Measurements from ENCODE around the gene GPR132.
"Not testable (repeated sequence)": the region's sequence is repeated elsewhere in the genome, so short reads cannot be mapped to it uniquely, and the experiment has no call there.

The GPR132 gene, protein sequence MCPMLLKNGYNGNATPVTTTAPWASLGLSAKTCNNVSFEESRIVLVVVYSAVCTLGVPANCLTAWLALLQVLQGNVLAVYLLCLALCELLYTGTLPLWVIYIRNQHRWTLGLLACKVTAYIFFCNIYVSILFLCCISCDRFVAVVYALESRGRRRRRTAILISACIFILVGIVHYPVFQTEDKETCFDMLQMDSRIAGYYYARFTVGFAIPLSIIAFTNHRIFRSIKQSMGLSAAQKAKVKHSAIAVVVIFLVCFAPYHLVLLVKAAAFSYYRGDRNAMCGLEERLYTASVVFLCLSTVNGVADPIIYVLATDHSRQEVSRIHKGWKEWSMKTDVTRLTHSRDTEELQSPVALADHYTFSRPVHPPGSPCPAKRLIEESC

DNA sequence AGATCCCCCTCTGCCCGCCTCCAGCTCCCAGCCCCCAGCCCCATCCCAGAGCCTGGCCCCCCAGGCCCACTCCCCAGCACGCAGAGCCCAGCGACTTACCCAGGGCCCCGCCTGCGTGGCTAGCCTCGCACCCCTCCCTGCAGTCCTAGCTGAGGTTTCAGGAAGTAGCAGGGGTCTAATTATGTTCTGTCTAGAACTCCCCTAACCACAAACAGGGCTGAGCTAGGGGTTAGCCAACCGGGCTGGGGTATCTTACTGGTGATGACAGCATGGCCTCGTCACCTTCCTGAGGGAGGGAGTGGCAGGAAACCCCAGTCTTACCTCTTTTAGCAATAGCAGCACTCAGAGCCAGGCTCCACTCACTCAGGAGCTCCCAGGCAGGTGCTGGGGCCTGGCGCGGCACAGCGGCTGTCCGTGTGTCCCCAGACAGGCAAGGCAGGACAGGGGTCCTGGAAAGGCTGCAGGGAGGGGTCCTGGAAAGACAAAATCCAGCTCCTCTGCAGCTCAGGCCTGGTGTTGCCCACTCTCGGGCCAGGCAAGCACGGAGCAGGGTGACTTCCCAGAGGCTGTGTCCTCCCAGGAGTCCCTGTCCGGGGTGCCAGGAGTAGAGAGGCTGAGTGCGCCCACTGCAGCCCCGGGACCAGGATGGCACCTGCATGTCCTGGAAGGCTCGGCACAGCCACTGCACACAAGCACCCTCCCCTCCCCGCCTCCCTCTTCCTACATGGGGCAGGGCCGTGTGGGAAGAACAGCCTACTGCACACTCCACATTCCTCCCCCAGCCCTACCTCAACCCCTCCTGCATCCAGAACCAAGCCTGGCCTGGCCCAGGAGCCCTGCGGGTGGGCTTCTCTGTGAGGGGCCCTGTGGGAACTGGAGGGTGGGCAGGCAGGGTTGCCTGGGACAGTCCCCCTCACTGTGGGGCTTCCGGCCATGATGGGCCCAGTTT is at the start of gene GPR132:
Gene GPR132 (minus strand): TSS at position 151 of the 949 bp plus-strand sequence. CDS start 10,010 bp downstream, outside the sequence.
- DNase-seq, result peak; percentile 13

DNA sequence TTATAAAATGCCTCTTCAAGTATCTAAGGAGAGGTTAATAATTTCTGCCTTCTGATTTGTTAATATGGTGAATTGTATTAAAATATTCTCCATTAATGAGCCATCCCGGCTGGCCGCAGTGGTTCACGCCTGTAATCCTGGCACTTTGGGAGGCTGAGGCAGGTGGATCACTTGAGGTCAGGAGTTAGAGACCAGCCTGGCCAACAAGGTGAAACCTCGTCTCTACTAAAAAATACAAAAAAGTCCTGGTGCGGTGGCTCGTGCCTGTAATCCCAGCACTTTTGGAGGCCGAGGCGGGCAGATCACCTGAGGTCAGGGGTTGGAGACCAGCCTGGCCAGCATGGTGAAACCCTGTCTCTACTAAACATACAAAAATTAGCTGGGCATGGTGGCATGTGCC is 44.0 kb upstream of the GPR132 start:
- not testable (repeated sequence) for DNase-seq

DNA sequence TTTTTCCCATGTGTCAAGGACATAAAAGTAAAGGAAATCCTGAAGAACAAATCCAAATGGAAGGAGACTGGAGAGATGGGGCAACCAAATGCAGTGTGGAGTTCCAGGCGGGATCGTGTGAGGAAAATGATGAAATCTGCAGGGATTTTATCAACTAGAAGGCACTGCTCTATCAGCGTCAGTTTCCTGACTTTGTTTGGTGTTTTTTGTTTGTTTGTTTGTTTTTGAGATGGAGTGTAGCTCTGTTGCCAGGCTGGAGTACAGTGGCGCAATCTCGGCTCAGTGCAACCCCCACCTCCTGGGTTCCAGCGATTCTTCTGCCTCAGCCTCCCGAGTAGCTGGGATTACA is 43.3 kb upstream of the GPR132 start:
- no peak for DNase-seq

DNA sequence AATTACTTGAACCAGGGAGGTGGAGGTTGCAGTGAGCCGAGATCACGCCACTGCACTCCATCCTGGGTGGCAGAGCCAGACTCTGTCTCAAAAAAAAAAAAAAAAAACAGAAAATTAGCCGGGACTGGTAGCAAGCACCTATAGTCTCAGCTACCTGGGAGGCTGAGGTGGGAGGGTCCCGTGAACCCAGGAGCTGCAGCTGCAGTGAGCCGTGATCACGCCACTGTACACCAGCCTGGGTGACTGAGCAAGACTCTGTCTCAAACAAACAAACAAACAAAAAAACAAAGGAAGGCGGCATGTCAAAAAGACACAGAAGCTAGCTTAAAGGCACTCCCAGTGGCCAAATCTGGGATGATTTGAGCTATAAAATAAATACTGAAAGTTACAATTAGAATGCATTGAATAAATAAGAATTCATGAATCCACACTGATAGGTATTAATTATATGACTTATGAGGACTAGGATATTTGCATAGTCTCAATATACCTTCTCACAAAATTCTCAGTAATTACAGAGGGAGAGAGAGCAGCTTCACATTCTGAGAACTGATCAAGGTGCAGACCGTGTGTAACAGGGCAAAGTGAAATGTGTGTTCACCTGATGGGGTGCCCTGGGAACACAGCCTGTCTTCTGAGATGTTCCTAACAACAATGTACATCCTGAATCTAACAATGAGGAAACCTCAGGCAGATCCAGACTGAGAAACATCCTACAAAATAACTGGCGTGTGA is 42.7 kb upstream of the GPR132 start:
- DNase-seq, result no peak

DNA sequence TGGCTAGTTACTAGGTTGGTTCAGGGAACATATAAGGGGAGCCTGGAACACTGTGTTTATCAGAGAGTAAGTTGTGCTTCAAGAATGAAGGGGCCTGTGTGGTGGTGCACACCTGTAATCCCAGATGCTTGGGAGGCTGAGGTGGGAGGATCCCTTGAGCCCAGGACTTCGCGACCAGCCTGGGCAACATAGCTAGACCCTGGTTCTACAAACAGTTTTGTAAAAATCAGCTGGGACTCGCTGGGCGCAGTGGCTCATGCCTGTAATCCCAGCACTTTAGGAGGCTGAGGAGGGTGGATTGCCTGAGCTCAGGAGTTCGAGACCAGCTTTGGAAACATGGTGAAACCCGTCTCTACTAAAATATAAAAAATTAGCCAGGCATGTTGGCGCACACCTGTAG is 42.1 kb upstream of the GPR132 start:
- DNase-seq, result no peak

DNA sequence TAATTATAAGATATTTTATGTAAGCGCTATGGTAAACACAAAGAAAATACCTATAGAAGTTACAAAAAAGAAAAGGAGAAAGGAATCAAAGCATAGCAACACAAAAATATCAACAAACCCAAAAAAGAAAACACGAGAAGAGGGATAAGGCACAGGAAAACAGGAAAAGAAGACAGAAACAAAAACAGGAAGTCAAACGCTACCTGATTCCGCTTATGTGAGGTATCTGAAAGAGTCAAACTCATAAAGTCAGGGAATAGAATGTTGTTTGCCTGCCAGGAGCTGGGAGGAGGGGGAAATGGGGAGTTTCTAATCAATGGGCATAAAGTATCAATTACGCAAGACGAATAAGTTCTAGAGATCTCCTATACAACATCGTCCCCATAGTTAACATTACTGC is 39.9 kb upstream of the GPR132 start:
- no peak for DNase-seq

DNA sequence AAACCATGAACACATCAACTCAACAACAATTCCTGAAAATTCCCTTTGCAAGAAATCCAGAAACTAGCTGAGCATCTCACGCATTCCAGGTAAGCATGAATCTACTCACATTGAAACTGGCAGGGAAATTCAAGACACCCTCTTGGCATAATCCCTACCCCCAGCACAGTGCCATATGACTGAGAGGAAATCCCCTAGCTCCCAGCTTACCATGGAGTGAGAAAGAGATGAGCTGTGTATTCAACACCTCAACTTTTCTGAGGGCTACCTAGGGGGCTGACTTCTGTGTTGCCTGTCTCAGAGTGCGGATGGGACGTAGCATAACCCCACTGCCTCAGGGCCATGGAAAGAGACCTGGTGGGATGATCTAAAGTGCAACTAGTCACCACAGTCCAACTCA is 37.7 kb upstream of the GPR132 start:
- DNase-seq, result no peak

DNA sequence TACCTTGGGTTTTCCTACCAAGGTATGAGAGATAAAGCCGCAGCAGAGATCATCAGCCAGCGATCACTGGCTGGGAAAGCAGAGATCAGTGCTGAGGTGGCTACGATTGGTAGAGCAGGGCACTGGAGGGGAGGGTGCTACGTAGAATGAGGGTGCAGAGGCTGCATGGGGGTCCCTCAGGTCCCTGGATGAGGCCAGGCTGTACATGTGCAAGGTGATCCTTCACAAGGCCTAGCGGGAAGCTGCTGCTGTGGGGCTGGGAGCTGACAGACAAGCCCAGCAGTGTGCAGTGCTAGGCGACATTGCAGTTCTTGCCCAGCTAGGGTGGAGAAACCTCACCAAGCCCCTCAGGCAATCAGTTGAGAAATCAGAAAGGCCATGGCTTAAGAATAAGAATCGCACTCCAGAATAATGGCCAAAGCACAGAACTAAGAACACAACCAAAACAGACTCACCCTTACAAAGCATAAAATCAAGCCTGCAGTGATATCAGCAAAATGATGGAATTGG is 37.2 kb upstream of the GPR132 start:
- no peak for DNase-seq

DNA sequence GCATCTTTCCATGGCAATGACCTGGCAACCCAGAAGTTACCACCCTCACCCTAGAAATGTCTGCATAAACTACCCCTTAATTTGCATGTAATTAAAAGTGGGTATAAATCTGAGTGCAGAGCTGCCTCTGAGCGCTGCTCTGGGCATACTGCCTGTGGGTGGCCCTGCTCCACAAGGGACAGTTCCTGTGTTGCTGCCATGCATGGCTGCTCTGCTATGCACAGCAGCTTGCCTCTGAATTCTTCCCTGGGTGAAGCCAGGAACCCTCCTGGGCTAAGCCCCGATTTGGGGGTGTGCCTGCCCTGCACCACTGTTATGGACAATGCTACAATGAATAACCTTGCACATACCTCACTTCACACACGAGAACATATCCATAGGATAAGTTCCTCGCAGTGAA is 35.7 kb upstream of the GPR132 start:
- DNase-seq, result no peak

DNA sequence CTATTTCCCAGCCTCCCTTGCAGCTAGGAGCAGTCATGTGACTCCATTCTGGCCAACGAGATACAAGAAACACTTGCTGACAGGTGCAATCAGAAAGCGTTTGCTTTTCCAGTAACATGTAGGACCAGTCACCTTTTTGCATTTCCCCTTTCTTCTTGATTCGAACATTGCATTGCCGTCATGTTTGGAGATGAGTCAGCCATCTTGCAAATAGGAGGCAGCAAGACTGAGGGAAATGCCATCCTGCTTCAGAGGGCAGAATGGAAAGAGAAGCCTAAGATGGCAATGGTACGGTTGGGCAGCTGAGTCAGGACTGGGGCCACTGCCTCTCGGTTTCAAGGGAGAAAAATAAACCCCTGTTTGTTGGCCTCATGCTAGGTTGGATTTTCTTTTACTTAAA is 34.5 kb upstream of the GPR132 start:
- DNase-seq, result no peak

DNA sequence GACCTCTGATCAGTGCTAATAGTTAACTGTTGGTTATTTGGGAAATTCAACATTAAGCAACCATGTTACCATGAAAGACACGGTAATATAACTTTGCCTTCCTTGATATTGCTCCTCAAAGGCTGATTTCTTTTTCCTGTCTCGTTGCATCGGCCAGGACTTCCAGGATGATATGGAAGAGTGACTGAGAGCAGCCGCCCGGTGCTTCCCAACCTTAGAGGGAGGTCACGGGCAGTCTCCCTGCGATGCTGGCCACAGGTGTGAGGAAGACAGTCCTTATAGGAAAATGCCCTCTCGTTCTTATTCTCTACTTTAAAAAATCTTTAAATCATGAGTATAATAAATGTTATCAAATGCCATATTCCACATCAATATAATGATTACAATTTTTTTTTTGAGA is 33.1 kb upstream of the GPR132 start:
- no peak for DNase-seq

DNA sequence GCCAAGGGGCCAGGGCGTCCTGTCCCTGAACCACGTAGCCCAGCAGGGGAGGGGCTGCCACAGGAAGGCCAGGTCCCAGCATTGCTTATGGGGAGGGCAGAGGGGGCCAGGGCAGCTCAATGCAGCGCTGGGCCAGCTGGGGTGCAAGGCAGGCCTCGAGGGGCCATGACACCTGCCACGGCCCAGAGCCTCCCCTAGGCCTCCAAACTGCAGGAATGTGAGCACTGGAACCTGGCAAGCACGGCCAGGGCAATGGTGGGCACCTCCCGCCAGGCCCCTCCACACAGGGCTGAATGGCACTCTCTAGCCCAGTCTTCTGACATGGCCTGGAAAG is 32.5 kb upstream of the GPR132 start:
- DNase-seq, result no peak

DNA sequence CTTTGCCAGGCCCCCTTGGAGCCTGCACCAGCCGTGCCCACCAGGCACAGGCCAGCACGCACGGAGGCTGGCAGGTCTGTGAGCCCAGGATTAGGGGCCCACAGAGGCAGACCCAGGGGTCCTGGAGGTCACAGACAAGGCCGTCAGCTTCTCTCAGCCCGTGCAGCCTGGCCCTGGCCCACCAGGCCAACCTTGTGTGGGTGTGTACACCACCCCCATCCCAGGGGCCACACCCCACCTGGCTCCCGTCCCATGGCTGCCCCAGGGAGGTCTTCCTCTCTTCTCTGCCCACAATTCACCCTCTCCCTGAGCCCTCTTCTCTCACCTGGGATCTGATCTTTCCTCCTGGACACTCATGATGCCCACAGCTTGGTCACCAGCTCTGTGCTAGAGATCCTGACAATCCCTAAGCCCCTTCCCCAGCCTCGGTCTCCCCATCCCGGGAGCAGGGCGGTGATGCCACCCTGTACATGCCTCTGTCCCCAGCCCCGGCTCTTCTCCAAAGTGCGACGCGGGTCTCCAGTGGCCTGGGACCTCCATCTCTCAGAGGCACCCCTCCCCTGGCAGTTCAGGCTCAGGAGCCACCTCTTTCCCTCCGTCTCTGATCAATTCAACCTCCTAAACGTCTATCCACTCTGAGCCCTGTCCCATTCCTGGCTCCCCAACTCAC is 31.1 kb upstream of the GPR132 start:
- DNase-seq, result no peak

DNA sequence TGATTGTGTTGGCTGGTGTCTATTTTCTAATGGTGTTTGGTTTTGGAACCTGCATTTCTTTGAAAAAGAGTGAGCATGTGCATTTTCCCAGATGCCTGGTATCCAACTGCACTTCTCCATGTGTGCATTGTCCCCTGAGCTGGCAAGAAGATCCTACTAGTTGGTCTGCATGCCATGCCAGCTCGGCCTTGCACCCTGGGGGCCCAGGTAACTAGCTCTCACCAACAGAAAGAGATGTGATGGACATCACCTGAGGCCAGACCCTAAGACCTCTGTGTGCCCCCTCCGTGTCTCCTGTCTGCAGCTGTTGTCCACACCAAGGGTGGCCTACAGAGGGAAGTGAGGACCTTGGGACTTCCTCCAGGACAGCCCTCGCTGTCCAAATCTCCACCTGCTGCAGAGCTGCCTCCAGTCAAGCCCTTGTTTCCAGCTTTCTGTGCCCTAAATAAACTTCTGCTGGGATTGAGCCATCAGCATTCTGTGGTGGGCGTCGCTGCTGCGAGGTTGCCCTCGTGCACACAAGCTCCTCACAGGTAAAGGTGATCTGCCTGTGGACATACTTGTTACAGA is 30.1 kb upstream of the GPR132 start:
- no peak for DNase-seq

DNA sequence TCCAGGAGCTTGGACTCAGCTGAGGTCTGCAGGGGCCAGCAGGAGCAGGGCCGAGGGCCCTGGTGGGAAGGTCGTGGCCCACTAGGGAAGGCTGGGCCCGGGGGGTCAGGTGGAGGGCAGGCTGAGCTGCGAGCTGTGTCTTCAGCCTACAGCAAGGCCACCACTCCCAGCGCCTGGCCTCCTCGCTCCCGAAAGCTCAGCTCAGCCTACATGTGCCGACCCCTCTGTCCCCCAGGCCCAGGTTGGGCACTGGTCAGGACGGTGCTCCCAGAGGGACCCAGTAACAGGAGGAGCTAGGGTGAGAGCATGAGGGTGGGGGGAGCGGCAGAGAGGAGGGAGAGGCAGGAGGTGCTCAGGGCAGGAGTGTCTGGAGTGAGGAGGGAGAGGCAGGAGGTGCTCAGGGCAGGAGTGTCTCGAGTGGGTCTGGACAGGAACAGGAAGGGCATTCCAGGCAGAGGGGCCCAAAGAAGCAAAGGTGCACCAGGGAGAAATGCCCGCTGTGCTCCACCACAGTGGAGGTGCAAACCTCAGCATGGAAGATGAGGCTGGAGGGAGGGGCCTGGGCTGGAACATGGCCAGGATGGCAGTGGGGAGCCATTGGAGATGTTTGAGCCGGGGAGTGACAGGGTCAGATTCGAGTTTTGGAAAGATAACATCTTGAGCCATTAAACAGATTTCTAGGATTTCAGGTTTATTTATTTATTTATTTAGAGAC is 29.1 kb upstream of the GPR132 start:
- no peak for DNase-seq

DNA sequence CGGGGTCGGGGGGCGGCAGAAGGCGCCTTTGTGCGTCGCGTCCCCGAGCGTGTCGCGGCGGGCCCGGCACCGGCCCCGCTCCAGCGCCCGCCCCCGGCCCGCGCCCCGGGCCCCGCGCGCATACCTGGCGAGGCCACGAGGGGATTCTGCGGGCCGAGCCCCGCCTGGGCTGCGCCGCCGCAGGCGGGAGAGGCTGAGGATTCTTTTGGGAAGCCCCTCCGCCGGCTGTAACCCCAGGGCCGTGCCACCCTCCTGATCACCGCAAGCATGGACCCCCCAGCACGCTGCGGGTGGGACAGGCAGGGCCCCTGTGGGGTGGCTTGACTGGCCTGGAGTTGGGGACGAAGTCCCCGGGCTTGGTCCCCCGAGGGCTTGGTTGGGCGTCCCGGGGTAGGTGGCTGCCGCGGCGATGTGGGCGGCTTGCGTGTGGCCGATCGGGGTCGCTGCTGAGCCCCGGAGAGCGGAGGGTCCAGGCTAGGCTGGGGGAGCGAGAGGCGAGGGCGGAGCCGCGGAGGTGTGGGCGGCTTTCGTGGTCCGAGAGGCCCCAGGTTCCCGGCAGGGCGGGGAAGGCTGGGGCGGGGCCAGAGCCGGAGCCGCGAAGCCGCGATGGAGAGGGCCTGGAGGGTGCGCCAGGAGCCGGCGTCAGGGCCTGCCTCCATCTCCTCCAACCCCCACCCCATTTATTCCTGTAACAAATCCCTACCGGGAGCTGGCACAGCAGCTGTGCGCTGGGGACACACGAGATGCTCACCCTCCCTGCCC is 28.4 kb upstream of the GPR132 start:
- no peak for DNase-seq

DNA sequence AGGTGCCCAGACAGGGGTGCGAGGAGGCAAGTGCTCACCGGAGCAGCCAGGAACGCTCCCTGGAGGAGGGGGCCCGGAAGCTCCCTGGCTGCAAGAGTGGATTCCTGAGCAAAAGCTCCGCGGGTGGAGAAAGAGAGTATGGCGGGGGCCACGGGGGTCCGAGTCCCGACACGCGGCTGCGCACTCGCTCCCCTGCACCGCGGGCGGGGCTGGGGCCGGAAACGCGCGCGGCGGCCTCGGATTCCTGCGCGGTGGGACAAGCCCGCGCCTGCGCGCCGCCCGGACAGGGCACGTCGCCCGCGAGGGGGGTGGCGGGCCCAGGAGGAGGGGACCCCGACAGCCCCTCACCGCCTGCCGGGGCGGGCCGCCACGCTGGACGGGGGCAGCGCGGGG is 27.8 kb upstream of the GPR132 start:
- DNase-seq, result no peak

DNA sequence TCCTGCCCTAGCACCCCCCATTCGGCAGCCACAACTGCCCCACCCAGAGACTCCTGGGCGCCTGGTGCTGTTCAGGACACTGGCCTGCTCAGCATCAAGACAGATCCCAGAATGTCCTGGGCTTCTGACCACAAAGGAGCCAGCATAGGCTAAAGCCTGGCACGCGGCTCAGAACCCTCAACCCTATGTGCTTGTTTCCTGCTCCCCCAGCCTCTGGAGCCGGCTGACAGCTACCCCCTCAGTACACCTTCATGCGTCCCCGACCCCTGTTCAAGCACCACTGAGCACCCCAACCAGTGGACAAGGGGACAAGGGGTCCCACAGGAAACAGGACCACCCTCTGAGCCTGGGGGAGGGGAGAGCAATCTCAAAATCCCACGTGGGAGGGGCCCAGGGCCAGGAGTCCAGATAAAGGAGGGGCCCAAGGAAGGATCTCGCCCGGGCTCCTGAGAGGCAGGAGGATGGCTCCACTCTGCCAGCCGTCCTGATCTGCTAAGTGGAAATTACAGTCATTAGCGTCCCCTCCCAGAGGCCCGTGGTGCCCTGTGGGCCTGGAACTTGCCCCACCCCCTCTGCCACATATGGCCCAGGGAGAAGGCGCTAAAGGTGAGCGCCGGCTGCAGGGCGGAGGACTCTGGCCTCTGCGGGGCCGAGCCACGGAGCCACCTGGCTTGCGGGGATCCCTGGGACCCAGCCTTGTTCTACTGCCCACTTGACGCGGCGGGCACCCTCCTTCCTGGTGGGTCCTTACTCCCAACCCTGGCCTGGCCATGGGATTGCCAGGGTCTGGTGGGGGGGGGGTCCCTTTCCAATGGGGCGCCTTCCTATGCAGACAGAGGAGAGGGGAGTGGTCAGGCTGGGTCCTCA is 27.2 kb upstream of the GPR132 start:
- DNase-seq, result no peak

DNA sequence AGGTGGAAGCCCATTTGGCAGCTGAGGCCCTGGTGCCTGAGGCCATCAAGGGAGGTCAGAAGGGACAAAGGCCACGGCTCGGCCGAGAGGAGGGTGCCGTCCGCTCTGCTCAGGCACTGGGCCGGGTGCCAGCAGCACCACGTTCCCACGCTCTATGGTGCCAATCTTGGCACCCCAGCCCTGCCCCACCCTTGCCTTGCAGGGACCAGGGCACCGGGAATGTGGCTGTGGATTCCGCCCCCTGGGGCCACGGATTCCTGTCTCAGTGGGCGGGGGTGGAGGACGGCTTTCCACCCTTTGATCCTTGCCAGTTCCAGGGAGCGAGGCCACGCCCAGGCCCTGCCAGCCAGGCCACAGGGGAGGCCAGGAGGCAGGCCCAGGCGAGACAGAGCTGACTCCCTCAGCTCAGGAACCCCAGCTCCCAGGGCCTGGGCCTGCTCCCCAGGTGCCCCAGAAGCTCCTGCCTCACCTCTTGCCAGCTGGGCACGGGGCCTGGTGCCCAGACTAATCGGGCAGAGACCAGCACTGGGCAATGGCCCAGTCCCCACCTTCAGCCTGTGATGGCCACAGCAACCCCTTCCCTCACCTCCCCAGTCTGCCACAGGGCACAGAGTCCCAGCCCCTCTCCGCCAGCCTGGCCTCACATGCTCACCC is 26.4 kb upstream of the GPR132 start:
- DNase-seq, result no peak

Data from midbrain (tissue), 1 donor.